ENCODE results near the gene KCNJ8. TPM values are rescaled to one million over a fixed set of nuclear protein-coding genes. Genes with fewer than 3 reads are reported as not detected.

The KCNJ8 gene
- total RNA-seq, 3 donors from 2014 or later = 8.6 to 34.1 (median 19.2) TPM

DNA sequence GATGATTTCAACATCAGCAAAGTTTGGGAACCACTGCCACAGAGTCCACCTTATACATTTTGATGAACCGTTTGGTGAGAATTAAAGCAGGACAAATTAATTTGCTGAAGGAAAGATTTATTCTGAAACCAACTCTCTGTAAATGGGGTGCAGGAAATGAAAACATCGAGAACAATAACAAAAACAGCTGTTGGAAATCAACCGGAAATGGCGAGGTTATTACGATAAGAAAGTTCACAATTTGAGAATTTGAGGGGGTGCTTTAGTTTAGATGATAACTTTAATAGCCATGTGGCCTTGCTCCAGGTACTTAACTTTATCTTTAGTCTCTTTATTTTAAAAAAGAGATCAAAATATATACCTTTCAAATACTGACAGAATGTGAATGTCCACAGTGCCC lies 56.7 kb downstream of the KCNJ8 start:
- Histone ChIP-seq H3K4me3 (no peak overlapping the region), H3K27me3 (no peaks in the 10 kb centered on the region), H3K36me3 (no peaks in the 10 kb centered on the region), H3K4me1 (no peaks in the 10 kb centered on the region), H3K27ac (no peak overlapping the region), H3K9me3 (no peaks in the 10 kb centered on the region)
- no peak for DNase-seq (ENCODE audit: low spot score in 2 of 2)
- TF ChIP-seq POLR2A (IDR thresholded peaks at IDR 0.05) (no peak), POLR2AphosphoS5 (IDR thresholded peaks at IDR 0.05) (no peak)
- TF ChIP-seq, protein P1, sequence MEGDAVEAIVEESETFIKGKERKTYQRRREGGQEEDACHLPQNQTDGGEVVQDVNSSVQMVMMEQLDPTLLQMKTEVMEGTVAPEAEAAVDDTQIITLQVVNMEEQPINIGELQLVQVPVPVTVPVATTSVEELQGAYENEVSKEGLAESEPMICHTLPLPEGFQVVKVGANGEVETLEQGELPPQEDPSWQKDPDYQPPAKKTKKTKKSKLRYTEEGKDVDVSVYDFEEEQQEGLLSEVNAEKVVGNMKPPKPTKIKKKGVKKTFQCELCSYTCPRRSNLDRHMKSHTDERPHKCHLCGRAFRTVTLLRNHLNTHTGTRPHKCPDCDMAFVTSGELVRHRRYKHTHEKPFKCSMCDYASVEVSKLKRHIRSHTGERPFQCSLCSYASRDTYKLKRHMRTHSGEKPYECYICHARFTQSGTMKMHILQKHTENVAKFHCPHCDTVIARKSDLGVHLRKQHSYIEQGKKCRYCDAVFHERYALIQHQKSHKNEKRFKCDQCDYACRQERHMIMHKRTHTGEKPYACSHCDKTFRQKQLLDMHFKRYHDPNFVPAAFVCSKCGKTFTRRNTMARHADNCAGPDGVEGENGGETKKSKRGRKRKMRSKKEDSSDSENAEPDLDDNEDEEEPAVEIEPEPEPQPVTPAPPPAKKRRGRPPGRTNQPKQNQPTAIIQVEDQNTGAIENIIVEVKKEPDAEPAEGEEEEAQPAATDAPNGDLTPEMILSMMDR (IDR thresholded peaks at IDR 0.05) = no peak
- intact Hi-C loops (cut with DNase I; ENCODE audit: low total_unique reads) = no loop called here

DNA sequence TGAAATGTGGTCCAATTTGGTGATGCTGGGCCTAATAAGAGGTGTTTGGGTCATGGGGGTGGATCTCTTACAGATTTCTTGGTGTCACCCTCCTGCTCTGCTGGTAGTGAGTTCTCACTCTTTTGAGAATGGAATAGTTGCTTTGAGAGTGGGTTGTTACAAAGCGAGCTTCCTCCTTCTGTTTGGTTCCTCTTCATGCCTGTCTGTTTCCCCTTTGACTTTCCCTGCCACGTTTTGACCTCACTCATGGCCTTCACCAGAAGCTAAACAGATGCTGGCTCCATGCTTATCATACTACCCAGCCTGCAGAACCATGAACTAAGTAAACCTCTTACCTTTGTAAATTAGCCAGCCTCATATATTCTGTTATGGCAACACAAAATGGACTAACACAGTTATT lies 59.1 kb downstream of the KCNJ8 start:
- Histone ChIP-seq H3K27me3 (no peaks in the 10 kb centered on the region), H3K36me3 (no peaks in the 10 kb centered on the region), H3K9me3 (no peaks in the 10 kb centered on the region), H3K4me3 (no peak overlapping the region), H3K4me1 (no peaks in the 10 kb centered on the region), H3K27ac (no peak overlapping the region)
- intact Hi-C loops (cut with DNase I; ENCODE audit: low total_unique reads) = no loop called here
- TF ChIP-seq POLR2AphosphoS5 (IDR thresholded peaks at IDR 0.05) (no peak), POLR2A (IDR thresholded peaks at IDR 0.05) (no peak)
- TF ChIP-seq, protein P1 (IDR thresholded peaks at IDR 0.05) = no peak
- DNase-seq (ENCODE audit: low spot score in 2 of 2) = no peak

Other genes with a start within 250 kb of the KCNJ8 start
- gene SPX, start 248.4 kb downstream of the KCNJ8 start, total RNA-seq = 10 to 100 TPM in 1 of 3 donors, 1 to 10 TPM in 2; 1.0 to 84.3 (median 1.3) TPM
- gene GYS2, start 169.9 kb downstream of the KCNJ8 start, total RNA-seq = 10 to 100 TPM in 1 of 3 donors, under 1 TPM in 1, not detected in 1; 0.15 to 11.4 TPM
- 1,000 to 10,000 TPM in 1 of 3 donors, 100 to 1,000 TPM in 2; 235 to 1,093 (median 257) TPM for gene LDHB, start 116.9 kb downstream of the KCNJ8 start, total RNA-seq
- 10 to 100 TPM; 10.2 to 52.0 (median 27.5) TPM for gene ABCC9, start 166.7 kb upstream of the KCNJ8 start, total RNA-seq

All from breast epithelium (tissue), 4 donors.